ENCODE measurements around the gene PTPN23. TPM values are rescaled to one million over a fixed set of nuclear protein-coding genes. Genes with fewer than 3 reads are reported as not detected.

PTPN23 gene
- total RNA-seq, 1 donor from 2014 or later = 26.1 TPM

- ATAC-seq = peak; percentile 27
Observed at GRCh38 chr3:47370887-47371697, 9.7 kb upstream of the PTPN23 start.

- no peak for ATAC-seq
Observed at GRCh38 chr3:47374587-47374986, 6.2 kb upstream of the PTPN23 start.

- no peak for ATAC-seq
Observed at GRCh38 chr3:47376393-47376792, 4.4 kb upstream of the PTPN23 start.

- no peak for ATAC-seq
Observed at GRCh38 chr3:47377186-47377585, 3.6 kb upstream of the PTPN23 start.

GRCh38 chr3:47378869-47379268, 2.0 kb upstream of the PTPN23 start:
- no peak for ATAC-seq

- no peak for ATAC-seq
Observed at GRCh38 chr3:47379411-47379899, 1.4 kb upstream of the PTPN23 start.

- ATAC-seq = peak; percentile 8
Observed at GRCh38 chr3:47380026-47380600, 708 bp upstream of the PTPN23 start.

GRCh38 chr3:47381317-47382157, 716 bp downstream of the PTPN23 start:
- ATAC-seq = peak; percentile 84

- no peak for ATAC-seq
Observed at GRCh38 chr3:47384425-47384824, 3.6 kb downstream of the PTPN23 start.

- no peak for ATAC-seq
Observed at GRCh38 chr3:47385007-47385406, 4.2 kb downstream of the PTPN23 start.

GRCh38 chr3:47385796-47386195, 5.0 kb downstream of the PTPN23 start:
- ATAC-seq = no peak

GRCh38 chr3:47392933-47393332, 12.1 kb downstream of the PTPN23 start:
- no peak for ATAC-seq

- peak; percentile 50 for ATAC-seq
Observed at GRCh38 chr3:47394140-47394870, 13.5 kb downstream of the PTPN23 start.

- ATAC-seq = peak; percentile 26
Observed at GRCh38 chr3:47394881-47395280, 14.1 kb downstream of the PTPN23 start.

- no peak for ATAC-seq
Observed at GRCh38 chr3:47398228-47398627, 17.4 kb downstream of the PTPN23 start.

- no peak for ATAC-seq
Observed at GRCh38 chr3:47399016-47399415, 18.2 kb downstream of the PTPN23 start.

- ATAC-seq = peak; percentile 36
Observed at GRCh38 chr3:47399531-47400270, 18.9 kb downstream of the PTPN23 start.

GRCh38 chr3:47404431-47404876, 23.6 kb downstream of the PTPN23 start:
- ATAC-seq = no peak

GRCh38 chr3:47404955-47405790, 24.4 kb downstream of the PTPN23 start:
- ATAC-seq = peak; percentile 39
